Retinal pigment epithelial cell (primary cell): ENCODE results near the gene PUS7L.
A peak's percentile ranks its signal among the peaks of the same experiment; 100 is the strongest.

Source experiments
- DNase-seq: peaks from one replicate; pipeline ENCODE4 v3.0.0-alpha.2; 2010; ENCODE audit warnings: low read depth
- H3K4me3 ChIP-seq: 2 replicates; pipeline ENCODE4 v1.5.1; 2011; ENCODE audit warnings: mild to moderate bottlenecking, low read length, control low read depth, moderate library complexity
- CTCF ChIP-seq: conservative IDR thresholded peaks from 2 replicates; pipeline ENCODE4 v1.5.1; 2011; ENCODE audit warnings: low read depth, low read length, control low read depth, inconsistent platforms

PUS7L gene

GRCh38 chr12:43795716-43796280, 37.2 kb upstream of the PUS7L start:
- TF ChIP-seq CTCF: no peak
- DNase-seq: no peak
- H3K4me3 ChIP-seq: no peak overlapping the region

GRCh38 chr12:43789941-43790340, 31.4 kb upstream of the PUS7L start:
- TF ChIP-seq CTCF: no peak
- no peak for DNase-seq
- no peak overlapping the region for H3K4me3 ChIP-seq

- no peak for DNase-seq
- no peak overlapping the region for H3K4me3 ChIP-seq
- TF ChIP-seq CTCF: no peak
Observed at GRCh38 chr12:43786899-43787693, 28.5 kb upstream of the PUS7L start.

DNA sequence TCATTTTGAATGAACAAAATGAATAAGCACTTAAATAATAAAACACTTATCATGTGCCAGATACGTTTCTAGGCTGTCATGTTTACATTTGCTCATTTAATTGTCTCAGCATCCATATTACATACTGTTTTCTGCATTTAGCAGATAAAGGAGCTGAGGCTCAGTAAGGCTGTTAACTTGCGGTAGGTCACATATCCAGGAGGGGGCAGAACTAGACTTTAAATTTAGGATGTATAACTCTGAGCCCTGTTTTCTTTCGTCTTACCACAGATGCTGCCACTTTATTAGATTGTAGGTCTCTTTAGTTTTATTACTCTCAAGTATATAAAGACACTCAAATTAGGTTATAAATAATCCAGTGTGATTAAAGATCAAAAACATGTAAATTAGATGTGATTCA, 17.9 kb upstream of the PUS7L start:
- no peak for DNase-seq
- H3K4me3 ChIP-seq: no peak overlapping the region
- peak; percentile 53 for TF ChIP-seq CTCF

GRCh38 chr12:43766291-43766690, 7.7 kb upstream of the PUS7L start:
- TF ChIP-seq CTCF: no peak
- DNase-seq: no peak
- no peak overlapping the region for H3K4me3 ChIP-seq

GRCh38 chr12:43764528-43764927, 5.9 kb upstream of the PUS7L start:
- DNase-seq: no peak
- no peak for TF ChIP-seq CTCF
- H3K4me3 ChIP-seq: no peak overlapping the region

DNA sequence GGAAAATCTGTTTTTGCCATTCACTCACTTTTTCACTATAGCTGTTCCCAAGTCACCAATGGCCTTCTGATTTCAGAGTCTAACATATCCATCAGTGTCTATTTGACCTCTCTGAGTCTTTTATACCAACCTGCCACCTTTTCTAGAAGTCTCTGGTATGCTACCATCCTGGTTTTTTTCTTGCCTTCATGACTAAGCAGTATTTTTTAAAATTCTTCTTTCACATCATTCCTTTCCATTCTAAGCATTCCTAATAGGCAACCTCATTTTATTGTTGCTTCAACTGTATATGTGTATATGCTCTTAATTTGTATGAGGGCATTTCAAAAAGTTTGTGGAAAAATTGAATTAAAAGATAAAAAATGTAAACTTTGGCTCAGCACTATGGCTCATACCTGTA, 5.2 kb upstream of the PUS7L start:
- DNase-seq: no peak
- TF ChIP-seq CTCF: no peak
- H3K4me3 ChIP-seq: no peak overlapping the region
